Stimulated activated CD4-positive, alpha-beta T cell treated with anti-CD3 and anti-CD28 coated beads, Interleukin-15, amount 100 ng/mL, for 24 hours (primary cell): ENCODE data around the gene MGST2.
A peak's percentile ranks its signal among the peaks of the same experiment; 100 is the strongest.
"Not testable (repeated sequence)": the region's sequence is repeated elsewhere in the genome, so short reads cannot be mapped to it uniquely, and the experiment has no call there.

Source experiments
- DNase-seq: peaks from one replicate; pipeline ENCODE4 v3.0.0-alpha.2; 2020

MGST2 gene

DNA sequence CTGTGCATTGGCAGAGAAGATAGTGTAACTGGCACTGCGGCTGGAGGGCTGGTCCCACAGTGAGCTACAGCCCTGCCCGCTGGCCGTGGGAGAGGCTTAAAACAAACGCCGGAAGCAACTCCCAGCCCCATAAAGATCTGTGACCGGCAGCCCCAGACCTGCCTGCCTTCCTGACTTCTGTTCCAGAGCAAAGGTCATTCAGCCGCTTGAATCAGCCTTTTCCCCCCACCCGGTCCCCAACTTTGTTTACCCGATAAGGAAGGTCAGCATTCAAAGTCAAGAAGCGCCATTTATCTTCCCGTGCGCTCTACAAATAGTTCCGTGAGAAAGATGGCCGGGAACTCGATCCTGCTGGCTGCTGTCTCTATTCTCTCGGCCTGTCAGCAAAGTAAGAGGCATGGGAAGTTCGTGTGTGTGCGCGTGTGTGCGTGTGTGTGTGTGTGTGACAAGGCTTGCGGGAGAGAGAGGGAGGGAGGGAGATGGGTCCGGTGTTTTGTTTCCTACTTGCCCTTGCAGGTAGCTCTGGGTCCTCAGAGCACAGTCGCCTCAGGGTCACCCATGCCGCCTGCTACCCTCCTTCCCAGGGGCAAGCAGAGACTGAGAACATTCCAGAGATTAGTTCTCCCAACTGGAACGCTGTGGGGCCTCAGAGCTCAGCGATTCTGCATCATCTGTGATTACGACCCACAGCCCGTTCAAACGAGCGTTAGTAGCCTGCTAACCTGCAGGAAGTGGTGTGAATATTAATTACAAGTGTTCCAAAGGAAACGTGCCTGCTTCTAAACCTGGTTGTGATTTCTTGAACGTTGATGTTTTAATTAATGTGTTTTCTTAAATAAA is at the start of gene MGST2:
TSS of gene MGST2 (plus strand) at position 130 of the 840 bp plus-strand sequence. CDS start at position 331, 201 bp downstream.
- peak; percentile 61 for DNase-seq

DNA sequence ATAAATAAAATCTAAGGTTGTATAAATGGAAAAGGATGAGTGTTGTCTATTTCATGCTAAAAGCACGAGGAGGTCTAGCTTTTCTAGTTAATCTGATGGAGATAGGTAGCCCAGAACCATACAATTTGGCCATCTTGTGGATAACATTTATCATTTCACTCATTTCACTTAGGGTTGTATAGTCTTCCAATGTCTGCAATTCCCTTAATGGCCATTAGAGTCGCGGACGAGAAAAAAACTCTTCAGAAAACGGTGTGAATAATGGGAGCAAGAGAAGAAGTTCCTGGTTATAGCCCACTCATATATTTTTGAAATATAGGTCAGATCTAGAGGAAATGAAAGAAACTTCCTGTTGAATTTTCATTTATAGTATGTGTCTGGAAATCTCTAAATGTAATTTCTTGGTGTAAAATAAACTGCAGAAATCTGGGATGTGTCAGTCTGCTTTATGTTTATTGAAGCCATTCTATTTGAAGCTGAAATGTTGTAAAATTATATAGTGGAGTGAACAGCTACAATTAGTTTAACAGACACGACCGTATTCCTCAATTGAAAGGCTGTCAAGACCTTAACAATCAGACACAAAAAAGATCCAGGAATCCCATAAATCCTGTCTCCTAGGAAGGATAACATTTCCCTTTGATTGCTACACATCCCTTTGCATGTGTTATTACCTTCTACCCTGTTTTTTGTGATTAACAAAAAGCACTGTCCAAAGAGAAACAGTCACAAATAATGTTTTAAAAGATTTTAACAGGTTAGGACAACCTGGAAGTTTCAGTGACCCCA is 47.7 kb upstream of the MGST2 start:
- DNase-seq: no peak

DNA sequence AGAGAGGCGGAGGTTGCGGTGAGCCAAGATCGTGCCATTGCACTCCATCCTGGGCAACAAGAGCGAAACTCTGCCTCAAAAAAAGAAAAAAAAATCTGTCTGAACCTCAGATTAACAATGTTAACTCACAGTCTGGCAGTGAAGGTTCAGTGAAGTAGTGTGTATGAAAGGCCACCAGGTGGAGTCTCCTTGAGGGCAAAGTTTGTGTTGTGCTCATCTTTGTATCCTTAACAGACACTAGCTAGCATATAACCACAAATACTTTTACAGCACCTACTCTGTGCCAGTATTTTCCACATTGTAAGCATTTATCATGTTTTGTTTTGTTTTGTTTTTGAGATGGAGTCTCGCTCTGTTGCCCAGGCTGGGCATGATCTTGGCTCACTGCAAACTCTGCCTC is 46.0 kb upstream of the MGST2 start:
- DNase-seq: no peak

DNA sequence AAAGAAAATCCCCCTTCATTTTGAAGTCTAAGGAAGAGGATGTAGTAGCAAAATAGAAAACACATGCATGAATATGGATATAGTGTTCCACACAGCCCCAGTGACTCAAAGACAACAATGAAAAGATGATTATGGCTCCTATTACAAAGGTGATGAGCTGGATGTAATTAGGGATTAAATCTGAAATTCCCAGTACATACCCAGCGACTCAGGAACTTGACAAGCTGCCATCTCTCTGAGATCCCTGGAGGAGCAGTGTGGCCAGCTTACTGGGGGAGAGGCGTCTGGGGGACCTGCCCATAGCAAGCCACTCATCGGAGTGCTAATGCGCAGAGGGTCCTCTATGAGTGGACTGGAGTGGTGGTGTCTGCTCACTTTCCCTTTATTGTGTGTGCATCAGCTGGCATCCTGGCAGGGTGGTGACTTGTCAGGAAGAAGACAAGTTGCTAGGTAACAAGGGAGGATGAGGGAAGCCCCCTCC is 42.7 kb upstream of the MGST2 start:
- no peak for DNase-seq

DNA sequence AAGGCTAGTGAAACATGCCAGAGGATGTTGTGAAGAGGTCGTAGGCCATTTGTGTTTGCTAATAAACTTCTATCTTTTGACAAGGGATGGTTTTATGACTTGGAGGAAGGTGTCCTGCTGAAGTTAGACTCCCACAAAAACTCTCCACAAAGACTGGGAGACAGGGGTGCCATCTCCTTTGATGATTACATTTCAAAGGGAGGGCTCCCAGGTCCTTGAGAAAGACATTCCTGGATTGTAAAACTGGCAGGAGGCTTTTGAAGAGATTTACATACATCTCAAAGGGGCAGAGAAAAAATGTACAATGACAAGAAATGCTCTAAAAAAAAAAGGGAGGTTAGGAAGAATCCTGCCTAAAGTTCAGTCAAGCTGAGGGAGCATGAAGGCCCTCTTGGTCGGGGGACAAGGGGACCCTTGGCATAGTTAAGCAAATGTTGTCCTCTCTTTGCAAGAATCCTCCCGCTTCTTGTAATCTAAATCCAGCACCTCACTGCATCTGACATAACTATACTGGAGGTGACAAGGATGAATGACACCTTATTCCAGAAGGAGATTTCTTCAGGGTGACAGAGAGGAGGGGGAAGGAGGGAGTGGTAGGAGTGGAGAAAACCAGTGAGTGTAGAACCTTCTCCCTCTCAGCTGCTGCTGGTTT is 41.1 kb upstream of the MGST2 start:
- no peak for DNase-seq

DNA sequence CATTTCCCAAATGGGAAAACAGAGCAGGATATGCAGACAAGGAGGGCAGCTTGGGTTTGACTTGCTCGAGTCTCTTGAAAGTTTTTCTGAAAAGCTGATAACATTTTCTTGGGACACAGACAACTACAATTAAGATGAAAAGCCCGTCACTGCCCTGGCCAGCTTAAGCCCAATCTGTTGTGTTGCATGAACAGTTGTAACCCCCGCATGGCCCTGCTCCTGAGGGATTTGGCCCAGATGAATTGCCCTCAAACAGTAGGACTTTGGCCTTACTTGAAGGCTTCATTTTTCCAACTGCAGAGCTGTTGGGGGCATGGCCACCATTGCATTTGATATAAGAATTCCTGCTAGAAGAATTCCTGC is 40.5 kb upstream of the MGST2 start:
- DNase-seq: no peak

DNA sequence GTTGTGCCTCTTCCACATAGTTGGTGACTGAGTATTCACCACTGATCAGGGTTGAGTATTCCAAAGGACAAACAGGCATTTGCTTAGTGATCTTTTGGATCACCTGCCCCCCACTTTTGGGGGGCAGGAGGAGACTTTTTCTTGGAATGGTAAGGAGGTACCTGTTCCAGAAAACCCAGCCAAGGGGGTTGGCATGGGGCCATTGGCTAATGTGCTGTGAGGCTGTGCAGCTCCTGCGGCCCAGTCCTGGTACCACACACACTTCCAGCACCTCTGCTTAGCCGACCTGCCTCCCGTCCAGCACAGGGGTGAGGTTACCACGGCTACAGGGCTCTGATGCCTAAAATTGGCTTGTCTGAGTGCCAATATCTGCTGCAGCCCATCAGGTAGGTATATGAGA is 40.1 kb upstream of the MGST2 start:
- DNase-seq: no peak

DNA sequence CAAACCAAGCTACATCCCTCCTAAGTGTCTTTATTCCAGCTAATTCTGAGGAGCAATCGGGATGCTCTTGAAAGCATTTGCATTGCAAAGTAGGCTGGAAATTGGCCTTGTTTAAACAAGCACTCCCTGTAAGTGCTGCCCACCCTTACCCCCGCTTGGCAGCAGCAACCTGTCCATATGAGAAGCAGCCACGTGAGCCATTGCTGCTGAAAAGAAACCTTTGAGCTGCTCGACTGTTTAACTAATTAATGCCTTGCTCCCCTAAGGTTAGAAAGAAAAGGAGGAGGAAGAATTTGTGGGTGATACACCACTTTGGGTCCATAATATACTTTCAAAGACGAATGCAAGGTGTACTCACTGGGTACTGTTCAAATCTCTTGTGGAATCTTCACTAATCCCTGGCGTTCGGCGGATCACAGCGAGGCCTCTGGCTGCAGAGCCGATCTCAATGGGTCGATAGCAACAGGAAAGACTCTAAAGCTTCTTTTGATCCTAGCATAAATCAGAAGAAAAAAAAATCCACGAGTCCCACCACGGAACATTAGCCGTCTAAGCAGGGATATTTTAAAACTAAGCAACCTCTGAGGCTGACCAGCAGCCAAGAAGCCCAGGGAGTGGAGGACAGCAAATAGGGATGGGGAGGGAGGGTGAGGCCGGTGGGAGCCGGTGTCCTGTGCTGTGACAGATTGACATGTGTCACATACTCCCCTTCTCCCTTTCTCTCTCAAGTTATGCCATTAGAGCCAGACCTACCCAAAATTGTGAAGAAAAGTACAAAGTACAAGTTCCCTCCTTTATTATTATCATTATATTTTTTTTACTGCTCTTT is 37.2 kb upstream of the MGST2 start:
- DNase-seq: no peak

DNA sequence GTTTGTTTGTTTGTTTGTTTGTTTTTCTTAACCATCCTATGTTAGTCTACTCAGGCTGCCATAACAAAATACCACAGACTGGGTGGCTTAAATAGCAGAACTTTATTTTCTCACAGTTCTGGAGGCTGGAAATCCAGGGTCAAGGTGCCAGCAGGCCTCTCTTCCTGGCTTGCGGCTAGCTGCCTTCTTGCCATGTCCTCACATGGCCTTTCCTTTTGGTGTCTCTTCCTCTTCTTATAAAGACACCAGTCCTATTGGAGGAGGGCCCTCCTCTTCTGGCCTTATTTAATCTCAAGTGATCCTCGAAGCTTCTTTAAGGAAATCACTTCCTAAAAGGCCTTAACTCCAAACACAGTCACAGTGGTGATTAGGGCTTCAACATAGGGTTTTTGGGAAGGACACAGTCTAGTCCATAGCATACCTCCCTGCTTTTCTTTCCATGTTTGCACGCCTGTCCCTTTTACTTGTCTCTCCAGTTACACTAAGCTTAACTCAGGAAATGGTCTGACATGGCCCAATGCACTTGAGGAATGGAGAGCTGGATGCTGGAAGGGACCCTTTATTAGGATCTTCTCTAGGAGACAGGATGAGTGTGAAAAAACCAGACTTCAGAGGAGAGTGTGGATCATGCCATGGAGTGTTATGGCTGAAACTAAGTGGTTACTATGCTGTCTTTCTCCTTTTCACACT is 36.0 kb upstream of the MGST2 start:
- DNase-seq: no peak

DNA sequence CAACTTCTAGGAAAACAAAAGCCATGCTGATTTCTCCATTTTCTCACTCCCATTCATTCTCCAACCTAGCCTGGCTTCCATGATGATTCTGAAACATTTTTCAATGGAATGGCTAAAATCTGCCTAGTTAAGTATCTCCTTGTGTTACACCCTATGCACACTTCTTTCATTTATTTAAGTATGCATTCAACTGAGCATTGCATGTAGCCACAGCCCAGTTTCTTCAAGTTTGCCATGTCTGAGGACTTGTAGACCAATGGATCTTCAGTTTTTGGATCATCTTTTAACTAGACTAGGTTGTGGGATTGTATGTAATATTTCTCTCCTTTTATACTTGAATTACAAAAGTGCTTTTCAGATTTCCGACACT is 35.5 kb upstream of the MGST2 start:
- DNase-seq: no peak

DNA sequence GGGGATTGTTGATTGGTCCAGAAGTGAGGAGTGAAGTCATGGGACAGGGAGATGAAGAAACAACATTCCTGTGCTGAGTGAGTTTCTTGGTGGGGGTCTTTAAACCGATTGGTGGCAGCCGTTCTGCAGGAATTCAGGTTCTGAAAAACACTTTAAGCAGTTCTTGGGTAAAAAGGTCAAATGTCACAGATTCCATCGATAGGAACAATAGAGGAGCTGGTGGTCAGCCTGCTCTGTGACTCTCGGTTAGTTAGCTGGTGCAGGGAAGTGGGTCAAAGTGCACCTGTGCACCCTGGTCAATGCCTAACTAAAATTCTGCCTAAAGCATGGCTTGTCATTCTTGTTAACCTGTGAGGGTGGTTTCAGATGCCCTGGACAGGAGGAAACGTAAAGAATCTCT is 34.6 kb upstream of the MGST2 start:
- no peak for DNase-seq

DNA sequence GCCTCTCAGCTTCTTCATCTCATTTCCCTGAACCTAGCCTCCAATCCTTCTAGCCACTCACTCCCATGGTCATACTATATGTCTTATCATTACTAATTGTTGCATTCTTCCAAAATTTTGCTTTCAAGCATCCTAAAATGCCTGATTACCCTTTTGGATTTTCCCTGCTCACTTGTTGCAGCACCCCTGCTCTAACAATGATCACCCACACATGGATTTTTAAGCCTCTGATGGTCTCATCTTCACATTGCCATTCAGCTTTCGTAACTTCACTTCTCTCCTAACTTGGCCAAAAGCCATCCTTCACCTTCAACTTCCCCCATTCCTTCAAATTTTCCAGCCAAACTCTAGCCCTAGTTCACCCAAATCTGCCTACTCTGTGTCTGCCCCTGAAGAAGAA is 33.8 kb upstream of the MGST2 start:
- DNase-seq: no peak

DNA sequence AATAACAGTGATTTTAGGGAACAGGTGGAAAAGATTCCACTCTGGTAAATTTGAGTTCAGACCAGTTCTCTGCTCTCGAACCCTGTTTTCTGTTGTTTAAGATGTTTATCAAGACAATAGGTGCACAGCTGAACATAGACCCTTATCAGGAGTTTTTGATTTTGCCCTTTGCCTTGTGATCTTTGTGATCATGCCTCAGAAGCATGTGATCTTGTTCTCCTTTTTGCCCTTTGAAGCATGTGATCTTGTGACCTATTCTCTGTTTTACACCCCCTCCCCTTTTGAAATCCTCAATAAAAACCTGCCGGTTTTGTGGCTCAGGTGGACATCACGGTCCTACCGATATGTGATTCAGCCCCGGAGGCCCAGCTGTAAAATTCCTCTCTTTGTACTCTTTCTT is 32.9 kb upstream of the MGST2 start:
- DNase-seq: not testable (repeated sequence)

DNA sequence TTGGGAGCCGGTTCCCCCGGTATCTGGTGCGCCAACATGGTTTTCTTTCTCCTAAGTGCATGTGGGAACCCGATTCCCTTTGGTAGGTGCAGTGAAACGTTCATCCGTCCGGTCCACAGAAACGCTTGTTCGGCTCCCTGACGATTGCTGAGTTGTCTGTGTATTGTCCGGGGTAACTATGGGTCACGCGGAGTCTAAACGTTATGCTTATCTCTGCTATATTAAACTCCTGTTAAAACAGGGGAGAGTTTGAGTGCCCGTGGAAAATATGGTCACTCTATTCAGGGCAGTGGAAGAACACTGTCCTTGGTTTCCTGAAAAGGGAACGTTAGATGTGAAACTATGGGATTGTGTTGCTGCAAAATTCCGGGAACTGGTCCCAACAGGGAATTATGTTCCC is 32.4 kb upstream of the MGST2 start:
- DNase-seq: no peak

DNA sequence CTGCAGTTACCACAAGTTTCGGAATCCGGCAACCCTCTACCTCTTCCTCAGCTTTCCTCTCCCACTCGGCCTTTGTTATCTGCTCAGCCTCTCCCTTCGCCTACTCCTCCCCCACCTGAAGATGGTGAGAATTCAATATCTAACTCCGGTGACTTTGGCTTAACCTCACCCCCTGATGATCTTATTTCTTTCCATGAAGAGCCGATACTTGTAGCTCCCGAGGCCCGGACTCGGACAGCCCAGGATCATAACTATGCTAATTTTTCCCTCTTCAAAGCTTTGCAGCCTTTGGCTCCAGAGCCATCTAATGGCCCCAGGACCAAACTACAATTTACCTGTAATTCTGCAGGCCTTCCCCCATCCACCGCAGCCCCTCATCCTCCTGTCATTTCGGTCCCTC is 32.0 kb upstream of the MGST2 start:
- no peak for DNase-seq

DNA sequence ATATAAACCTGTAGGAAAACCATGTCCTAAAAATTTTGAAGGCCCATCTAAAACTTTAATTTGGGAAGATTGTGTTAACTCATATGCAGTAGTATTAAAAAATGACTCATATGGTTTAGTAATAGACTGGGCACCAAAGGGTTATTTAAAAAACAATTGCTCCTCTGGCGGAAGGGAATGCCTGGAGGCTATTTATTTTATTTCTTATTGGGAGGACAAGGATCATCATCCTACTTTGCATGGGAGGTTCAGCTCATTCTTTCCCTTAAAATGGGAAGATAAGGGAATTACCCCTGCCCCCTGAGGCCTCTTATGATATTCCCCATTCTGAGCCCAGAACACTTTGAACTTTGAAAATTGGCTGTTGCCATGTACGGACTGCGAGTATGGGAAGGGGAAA is 29.7 kb upstream of the MGST2 start:
- no peak for DNase-seq

DNA sequence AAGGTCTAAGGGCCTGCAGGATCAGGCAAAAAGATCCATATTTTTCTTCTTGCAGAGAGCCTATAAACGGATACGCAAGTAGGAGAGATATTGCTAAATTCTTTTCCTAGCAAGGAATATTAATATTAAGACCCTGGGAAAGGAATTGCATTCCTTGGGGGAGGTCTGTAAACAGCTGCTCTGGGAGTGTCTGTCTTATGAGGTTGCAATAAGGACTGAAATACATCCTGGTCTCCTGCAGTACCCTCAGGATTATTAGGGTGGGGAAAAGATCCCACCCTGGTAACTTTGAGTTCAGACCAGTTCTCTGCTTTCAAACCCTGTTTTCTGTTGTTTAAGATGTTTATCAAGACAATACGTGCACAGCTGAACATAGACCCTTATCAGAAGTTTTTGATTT is 27.3 kb upstream of the MGST2 start:
- not testable (repeated sequence) for DNase-seq

DNA sequence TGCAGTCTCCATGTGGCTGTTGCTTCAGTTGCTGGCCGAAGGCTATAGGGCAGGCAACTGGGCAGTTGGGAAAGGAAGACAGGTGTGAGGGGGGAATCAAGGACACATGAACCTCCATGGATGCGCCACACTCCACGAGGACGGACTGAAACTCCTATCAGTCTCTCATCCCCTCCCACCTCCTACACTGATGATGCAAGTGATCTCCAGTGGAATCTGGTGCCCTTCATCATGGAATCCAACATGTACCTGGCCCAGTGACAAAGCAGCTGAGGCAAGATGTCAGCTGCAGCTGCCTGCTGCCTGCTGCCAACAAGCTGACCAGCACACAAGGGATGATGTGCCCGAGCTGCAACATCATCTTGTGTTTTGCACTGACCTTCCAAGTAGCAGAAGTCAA is 26.0 kb upstream of the MGST2 start:
- no peak for DNase-seq

DNA sequence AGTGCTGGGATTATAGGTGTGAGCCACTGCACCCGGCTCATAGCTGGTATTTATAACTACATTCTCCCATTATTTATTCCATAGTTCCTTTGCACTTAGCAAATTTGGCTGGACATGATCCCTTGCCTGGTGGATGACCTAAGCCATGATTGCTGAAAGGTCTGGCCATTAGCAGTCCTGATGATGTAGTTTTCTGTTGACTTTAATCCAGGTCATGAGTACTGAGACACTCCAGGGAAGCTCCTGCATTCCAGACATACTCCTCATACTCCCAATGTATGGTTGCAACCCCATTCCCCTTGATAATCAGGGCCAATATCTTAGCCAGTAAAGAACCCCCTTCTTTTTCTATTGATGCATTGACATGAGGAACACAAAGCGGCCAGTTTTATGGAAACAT is 24.4 kb upstream of the MGST2 start:
- DNase-seq: no peak

DNA sequence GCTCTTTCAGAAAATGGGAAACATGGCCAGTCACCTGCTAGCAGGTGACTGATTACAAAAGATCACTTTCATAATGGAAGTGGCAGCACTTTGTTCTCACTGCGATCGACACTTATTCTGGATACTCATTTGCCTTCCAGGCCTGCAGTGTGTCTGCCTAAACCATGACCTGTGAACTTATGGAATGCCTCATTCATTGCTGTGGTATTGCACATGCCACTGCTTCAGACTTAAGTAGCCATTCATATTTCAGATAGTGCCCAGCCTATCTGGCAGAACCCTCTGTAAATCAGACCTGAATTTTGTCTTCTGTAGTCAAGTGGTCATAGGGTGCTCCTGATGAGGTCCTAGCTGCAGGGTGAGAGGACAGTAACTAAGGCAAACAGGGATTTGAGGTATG is 23.3 kb upstream of the MGST2 start:
- DNase-seq: no peak

DNA sequence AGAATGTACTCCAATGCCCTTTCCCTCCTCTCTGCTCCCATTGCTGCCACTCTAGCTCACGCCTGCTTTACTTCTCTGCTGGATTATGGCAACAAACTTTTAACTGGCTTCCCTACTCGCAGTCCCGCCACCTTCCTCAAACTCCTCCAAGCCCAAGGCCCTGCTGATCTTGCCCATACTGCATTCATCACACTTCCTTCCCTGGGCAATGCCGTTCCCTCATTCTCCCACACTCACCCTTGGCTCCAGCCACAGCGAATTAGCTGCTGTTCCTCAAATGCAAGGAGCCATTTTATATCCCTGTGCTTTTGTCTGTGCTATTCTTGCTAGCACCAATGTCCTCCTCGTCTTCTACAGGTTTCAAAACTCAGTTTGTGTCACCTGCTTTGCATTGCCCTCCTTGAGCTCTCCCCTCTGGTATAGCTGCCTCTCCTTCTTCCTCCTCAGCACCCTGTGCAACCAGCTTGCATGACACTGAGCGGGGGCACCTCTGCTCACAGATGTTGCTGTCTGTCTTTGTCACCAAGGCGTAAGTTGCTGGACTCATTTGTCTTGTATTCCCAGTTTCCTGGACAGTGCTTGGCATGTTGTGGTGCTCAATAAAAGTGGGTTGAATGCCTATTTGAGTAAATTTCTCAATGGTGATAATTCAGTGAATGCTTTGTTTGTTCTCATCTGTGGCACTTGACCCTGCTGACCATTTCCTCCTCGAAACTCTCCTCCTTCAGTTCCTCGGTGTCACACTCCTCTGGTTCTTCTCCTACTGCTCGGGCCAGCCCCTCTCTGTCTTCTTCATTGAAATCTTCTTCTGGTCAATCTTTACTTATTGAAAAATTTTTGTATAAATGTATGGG is 22.4 kb upstream of the MGST2 start:
- no peak for DNase-seq
